NCI-H526 treated with DMSO at 0.1 percent for 48 hours (cell line): ENCODE results near the gene EQTN.

ENCODE experiments used
- DNase-seq: peaks from one replicate; lab custom pipeline; 2025; lab: John Stamatoyannopoulos, UW

EQTN gene

GRCh38 chr9:27297050-27297449 is at the start of gene EQTN:
Gene EQTN, minus strand, starts transcription at chr9:27297150. Its CDS starts 95 bp downstream, at chr9:27297055.
- no peak for DNase-seq

- DNase-seq, result no peak
These were observed 47.8 kb upstream of the EQTN start for GRCh38 chr9:27344776-27345175.

DNA sequence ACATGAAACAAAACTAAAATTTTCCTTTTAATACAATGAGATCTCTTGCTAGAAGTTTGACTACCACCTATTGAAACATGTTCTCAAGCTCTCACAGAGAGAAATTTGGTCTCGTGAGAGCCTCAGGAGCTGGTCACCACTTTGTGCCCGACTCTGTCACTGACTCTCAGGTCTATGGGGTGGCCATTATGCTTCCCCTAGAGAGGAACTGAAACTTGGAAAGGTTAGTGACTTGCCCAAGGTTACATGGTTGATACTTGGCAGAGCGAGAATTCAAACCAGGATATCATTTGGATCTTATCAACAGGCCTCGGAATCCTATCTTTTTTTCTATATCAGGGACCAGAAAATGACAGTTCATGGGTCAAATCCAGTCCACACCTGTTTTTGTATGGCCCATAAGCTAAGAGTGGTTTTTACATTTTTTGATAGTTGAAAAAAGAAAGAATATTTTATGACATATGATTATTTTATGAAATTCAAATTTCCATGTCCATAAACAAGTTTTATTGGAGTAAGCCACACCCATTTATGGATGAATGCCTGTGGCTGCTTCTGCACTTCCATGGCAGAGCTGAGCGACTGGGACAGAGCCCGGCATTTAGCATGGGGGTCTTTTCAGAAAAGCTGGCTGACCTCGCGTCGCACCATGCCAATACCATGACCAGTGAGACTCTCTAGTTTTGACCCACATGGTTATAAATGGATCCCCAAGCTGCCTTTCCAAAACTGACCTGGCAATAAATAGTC is 44.8 kb upstream of the EQTN start:
- DNase-seq, result no peak

GRCh38 chr9:27340961-27341511 is 44.1 kb upstream of the EQTN start:
- DNase-seq, result no peak

DNA sequence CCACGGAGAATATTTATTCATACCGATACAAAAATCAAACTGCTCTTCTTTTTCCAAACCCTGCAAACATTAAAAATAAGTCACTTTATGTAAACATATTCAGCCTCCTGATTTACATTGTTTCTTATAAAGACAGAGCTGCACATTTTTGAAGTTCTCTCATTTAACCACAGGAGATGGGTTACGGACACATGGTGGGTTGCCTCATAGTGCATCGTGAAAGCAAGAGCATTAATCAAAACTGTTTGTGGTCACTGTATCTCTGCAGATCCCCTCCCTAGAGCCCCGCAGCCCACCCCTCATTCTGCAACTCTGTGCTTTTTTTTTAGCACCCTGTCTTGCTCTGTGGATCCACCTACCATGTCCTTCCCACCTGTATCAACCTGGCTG is 43.3 kb upstream of the EQTN start:
- DNase-seq, result no peak

- DNase-seq, result no peak
These were observed 42.8 kb upstream of the EQTN start for GRCh38 chr9:27339661-27340284.

DNA sequence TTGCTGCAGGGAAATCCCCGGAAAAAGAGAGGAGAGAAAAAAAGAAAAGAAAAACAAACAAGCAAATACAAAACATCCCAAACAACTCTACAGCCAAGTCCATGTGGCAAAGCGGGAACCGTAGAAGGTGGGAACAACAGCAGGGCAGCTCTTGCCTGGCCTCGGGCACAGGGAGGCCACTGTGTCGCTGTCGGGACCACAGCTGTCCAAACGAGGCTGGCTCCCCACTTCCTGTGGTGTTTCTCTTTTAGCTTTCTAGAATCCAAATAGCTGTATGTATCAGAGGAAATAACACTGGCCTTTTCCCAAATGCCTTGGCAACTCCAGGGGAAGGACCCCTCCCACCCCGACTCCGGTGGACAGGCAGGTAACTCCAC is 41.6 kb upstream of the EQTN start:
- DNase-seq, result no peak

DNA sequence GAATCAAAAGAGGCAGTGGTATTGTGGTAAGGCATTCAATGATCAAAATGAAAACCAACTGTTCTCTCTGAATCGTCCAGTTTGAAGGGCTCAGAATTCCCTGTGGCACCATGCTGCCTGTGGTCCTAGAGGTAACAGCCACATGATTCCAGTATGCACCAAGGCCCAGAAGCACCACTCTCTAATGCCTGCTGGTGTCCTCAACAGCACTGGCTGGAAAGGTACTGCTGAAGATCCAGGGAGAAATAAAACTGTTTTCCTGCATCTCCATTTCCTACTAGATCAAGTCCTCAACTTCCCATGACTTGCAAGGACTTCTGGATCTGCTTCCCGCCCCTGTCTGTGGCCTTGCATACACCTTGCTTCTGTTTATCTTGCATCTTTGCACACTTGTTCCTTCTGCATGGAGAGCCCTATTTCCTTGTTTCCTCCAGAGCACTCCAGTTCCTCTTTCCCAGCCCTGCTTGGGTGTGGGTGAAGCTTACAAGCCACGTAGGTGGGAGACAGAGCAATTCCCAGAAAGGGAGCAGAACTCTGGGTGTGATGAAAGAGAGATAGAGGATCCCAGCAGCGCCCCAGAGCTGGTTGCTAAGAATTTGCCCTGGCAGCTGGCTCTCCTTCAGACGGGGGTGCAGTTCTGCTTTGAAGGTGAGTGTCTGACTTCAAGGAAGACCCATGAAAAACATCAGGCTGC is 41.0 kb upstream of the EQTN start:
- no peak for DNase-seq

GRCh38 chr9:27337236-27337635 is 40.3 kb upstream of the EQTN start:
- no peak for DNase-seq

- no peak for DNase-seq
These were observed 39.9 kb upstream of the EQTN start for GRCh38 chr9:27336829-27337228.

DNA sequence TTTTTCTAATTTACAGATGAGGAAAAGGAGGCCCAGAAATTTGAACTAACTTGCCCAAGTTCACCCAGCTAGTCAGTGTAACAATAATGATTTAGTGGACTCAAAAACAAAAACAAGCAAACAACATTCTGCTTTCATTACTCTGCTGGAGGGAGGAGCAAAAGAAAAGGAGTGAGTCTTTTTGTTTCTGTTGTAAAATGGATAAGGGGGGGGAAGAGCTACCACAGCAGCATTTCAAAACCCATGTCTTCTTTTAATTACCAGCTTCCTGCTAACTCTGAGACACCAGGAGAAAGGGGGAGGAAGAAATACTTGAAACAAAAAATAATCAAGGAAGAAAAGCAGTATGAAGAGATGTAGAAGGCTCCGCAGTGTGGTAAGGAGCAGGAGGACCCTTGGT is 39.2 kb upstream of the EQTN start:
- DNase-seq, result no peak

- DNase-seq, result no peak
These were observed 38.1 kb upstream of the EQTN start for GRCh38 chr9:27335075-27335474.

- DNase-seq, result peak; percentile 35
These were observed 36.5 kb upstream of the EQTN start for GRCh38 chr9:27333241-27334052.

- DNase-seq, result no peak
These were observed 34.4 kb upstream of the EQTN start for GRCh38 chr9:27331393-27331792.

DNA sequence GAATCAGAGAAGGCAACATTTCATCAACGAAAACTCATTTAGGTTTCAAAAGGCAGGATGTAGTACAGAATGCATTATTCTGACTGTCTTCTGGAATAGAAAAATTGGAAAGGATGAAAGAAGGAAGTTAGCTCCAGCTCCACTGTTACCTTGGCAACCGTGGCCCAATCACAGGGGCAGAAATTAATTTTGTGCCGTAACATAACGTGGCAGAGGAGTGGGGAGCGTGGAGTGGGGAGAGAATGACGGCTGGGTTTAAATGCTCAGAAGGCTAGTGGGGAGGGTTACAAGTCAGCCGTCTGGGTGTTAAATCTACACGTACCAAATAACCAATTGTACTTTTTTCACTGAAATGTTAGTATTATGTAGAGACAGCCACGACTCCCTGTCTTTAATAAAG is 32.3 kb upstream of the EQTN start:
- DNase-seq, result no peak

DNA sequence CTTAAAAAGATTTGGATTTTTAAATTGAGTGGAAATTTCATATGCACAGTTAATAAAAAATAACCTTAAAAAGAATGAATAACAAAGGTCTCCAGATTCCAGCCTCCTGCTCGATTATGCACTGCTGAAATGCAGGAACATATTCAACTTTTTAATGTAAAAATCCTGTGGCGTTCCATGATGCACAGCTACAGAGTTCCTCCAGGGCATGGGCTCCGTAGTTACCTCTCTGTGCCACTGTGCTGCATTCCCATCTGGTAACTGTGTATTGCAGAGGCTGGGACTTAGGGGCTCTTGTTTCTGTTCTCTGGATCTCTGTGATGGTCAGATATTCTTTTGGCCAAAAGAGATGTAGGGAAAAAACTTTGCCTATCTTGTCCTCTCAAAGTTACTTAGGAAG is 31.5 kb upstream of the EQTN start:
- DNase-seq, result no peak

- no peak for DNase-seq
These were observed 14.2 kb upstream of the EQTN start for GRCh38 chr9:27311184-27311583.

- DNase-seq, result no peak
These were observed 13.6 kb upstream of the EQTN start for GRCh38 chr9:27310582-27310981.

GRCh38 chr9:27308691-27309390 is 11.9 kb upstream of the EQTN start:
- DNase-seq, result no peak

- no peak for DNase-seq
These were observed 7.6 kb upstream of the EQTN start for GRCh38 chr9:27304521-27304920.

DNA sequence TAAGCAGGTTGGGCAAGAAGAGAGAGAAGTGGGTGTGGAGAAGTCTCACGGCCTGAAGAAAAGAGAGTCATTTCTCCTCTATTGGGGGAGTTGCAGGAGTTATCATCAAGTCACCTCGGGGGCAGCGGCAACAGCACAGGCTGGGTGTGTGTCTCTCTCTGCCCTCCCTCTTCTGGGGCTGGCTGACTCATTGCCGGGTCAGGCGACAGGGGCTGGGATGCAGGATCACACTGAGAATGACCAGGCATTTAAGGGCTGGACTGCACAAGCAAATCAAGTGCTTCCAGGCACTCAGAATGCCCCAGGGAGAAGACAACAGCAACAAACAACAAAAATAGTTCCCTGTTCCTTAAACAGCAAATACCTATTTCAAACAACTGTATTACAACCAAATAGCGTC is 6.3 kb upstream of the EQTN start:
- DNase-seq, result no peak

DNA sequence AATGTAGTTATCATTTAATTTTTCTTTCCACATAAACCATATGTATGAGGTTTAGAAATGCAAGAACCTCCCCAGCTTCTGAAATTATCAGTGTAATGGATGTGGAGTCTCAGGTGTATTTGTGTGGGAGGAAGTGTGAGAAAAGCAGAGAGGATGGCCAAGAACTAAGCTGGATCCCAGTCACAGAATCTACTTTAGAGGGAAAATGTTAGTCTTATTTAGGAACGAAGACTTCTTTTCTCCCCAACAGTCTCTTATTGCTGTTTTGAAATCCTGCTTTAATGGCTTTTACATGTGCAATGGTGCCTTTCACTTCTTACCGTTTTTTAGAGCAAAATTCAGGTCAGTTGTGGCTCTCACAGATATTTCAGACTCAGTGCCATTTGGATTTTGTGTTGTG is 3.0 kb downstream of the EQTN start:
- no peak for DNase-seq
